ENCODE data around the gene PBXIP1. TPM values are rescaled to one million over a fixed set of nuclear protein-coding genes. Genes with fewer than 3 reads are reported as not detected.

The PBXIP1 gene
- total and polyA plus RNA-seq, 12 donors = 97.0 to 342 (median 258) TPM

DNA sequence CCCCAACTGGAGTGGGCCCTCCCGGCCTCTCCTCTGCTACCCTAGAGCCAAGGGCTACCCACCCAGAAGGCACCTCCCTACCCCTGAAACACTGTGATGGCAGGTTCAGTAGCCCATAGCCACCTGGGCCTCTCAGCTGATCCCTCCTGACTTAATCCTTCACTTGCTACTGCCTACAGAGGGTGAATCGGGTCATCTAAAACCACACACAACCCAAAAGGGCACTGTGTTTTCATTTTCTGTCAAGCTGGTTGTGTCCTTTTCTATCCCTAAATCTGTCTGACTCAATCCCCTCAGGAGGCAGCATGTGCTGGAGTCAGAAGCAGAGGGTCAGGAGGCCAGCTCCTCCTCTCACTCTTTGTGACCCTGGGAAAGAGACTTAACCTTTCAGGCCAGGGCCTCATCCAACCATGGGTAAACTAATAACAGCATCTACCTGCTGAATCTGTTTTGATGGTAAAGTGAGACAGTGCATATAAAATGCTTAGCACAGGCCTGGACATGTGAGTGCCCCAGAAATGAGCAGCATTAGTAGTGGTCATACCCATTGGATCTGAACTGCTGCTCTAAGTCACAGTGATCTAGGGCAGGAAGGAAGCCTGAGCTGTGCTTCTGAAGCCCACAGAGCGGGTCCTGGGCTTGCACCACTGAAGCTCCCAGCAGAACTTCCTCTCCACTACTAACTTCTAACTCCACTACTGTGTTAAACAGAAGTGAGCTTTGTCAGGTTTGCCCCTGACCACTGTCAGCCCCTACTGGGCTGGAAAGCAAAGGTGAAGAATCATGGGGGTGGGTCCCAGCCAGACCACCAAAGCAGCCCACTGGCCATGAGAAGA, 30.3 kb downstream of the PBXIP1 start:
- H3K4me3 ChIP-seq = no peak overlapping the region
- H3K36me3 ChIP-seq (replicated peaks in 1 of 2) = peaks cover 0 to 51% of the 10 kb centered on the region in 2 donors
- DNase-seq = no peak
- WGBS, 4 donors = 89 to 96% (median 90%) methylated on average over 2 to 3 of the region's 3 CpGs
- TF ChIP-seq, protein P1, sequence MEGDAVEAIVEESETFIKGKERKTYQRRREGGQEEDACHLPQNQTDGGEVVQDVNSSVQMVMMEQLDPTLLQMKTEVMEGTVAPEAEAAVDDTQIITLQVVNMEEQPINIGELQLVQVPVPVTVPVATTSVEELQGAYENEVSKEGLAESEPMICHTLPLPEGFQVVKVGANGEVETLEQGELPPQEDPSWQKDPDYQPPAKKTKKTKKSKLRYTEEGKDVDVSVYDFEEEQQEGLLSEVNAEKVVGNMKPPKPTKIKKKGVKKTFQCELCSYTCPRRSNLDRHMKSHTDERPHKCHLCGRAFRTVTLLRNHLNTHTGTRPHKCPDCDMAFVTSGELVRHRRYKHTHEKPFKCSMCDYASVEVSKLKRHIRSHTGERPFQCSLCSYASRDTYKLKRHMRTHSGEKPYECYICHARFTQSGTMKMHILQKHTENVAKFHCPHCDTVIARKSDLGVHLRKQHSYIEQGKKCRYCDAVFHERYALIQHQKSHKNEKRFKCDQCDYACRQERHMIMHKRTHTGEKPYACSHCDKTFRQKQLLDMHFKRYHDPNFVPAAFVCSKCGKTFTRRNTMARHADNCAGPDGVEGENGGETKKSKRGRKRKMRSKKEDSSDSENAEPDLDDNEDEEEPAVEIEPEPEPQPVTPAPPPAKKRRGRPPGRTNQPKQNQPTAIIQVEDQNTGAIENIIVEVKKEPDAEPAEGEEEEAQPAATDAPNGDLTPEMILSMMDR (IDR thresholded peaks at IDR 0.05) = no peak
- TF ChIP-seq POLR2A (IDR thresholded peaks at IDR 0.05) = no peak
- no peak overlapping the region for H3K27ac ChIP-seq
- no peaks in the 10 kb centered on the region for H3K4me1 ChIP-seq (replicated peaks in 1 of 2)
- H3K27me3 ChIP-seq = no peaks in the 10 kb centered on the region
- no peaks in the 10 kb centered on the region for H3K9me3 ChIP-seq (replicated peaks in 1 of 3)
- intact Hi-C loops (cut with DNase I) = no loop called here

DNA sequence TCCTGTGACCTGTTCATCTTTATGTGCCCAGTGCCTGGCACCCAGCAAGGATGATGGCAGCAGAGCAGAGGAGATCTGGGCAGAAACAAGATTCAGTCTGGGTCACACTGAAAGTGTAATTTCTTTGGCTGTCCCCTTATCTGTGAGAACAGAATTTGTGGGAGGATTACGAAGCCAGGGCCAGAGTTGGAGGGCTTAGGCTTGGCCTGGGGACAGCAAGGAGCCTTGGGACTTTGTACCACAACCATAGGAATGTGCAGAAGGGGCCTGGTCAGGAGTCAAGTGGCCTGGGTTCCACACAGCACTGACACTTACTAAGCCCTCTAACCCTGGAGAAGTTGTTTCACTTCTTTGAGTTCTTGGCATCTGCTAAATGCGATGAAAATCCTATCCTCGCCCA, 32.2 kb downstream of the PBXIP1 start:
- no peaks in the 10 kb centered on the region for H3K4me1 ChIP-seq (replicated peaks in 1 of 2)

GRCh38 chr1:154913273-154913672, 42.6 kb downstream of the PBXIP1 start:
- intact Hi-C loops (cut with DNase I) = no loop called here
- no peak for DNase-seq
- Histone ChIP-seq H3K4me1 (replicated peaks in 1 of 2) (no peaks in the 10 kb centered on the region), H3K36me3 (replicated peaks in 1 of 2) (no peaks in the 10 kb centered on the region), H3K27ac (no peak overlapping the region), H3K4me3 (no peak overlapping the region), H3K9me3 (replicated peaks in 1 of 3) (no peaks in the 10 kb centered on the region), H3K27me3 (no peaks in the 10 kb centered on the region)
- 89 to 94% (median 92%) methylated on average over 3 of the region's 3 CpGs for WGBS, 4 donors
- no peak for TF ChIP-seq POLR2A (IDR thresholded peaks at IDR 0.05)
- TF ChIP-seq, protein P1 (IDR thresholded peaks at IDR 0.05) = no peak

More for the DNA sequence above, 32.2 kb downstream of the PBXIP1 start:
- H3K4me3 ChIP-seq = no peak overlapping the region
- DNase-seq = no peak
- H3K27me3 ChIP-seq = no peaks in the 10 kb centered on the region
- TF ChIP-seq POLR2A (IDR thresholded peaks at IDR 0.05) = no peak
- TF ChIP-seq, protein P1 (IDR thresholded peaks at IDR 0.05) = no peak
- H3K36me3 ChIP-seq (replicated peaks in 1 of 2) = peaks cover 0 to 47% of the 10 kb centered on the region in 2 donors
- no peaks in the 10 kb centered on the region for H3K9me3 ChIP-seq (replicated peaks in 1 of 3)
- WGBS, 4 donors = 93 to 97% (median 95%) methylated on average over 3 of the region's 3 CpGs
- H3K27ac ChIP-seq = no peak overlapping the region
- intact Hi-C loops (cut with DNase I) = no loop called here

DNA sequence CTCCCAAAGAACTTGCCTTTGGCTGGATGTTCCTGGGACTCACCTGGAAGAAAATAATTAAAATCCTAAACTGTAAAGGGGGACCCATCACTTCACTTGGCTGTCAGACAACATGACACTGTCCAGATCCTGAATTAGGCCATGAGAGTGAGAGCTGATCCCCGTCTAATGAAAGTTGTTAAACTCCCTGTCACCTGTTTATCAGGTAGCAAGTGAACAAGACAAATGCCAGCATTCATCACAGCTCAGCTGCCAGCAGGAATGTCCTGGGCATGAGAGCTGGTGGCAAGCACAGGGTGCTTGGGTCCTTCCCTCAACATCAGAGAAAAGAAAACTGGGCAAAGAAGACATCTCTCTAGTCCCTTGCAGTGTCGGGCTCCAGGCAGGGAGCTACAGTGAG, 43.1 kb downstream of the PBXIP1 start:
- H3K4me3 ChIP-seq = no peak overlapping the region
- H3K36me3 ChIP-seq (replicated peaks in 1 of 2) = no peaks in the 10 kb centered on the region
- no peaks in the 10 kb centered on the region for H3K27me3 ChIP-seq
- no peaks in the 10 kb centered on the region for H3K4me1 ChIP-seq (replicated peaks in 1 of 2)
- intact Hi-C loops (cut with DNase I) = no loop called here
- WGBS, 4 donors = 88 to 100% (median 94%) methylated on average over 2 of the region's 2 CpGs
- H3K27ac ChIP-seq = no peak overlapping the region
- no peak for DNase-seq
- TF ChIP-seq POLR2A (IDR thresholded peaks at IDR 0.05) = no peak
- TF ChIP-seq, protein P1 (IDR thresholded peaks at IDR 0.05) = no peak
- no peaks in the 10 kb centered on the region for H3K9me3 ChIP-seq (replicated peaks in 1 of 3)
